ENCODE measurements around the gene HLA-DMA. TPM values are rescaled to one million over a fixed set of nuclear protein-coding genes. Genes with fewer than 3 reads are reported as not detected.

HLA-DMA gene
- total and polyA plus RNA-seq, 2 of the 13 experiments (the other 11 are each of a cell fraction or from before 2014, with no cell fraction given) = 0.70 to 0.71 TPM

- TF ChIP-seq GZF1 (CRISPR knock-in tag; IDR thresholded peaks at IDR 0.05) (peak; percentile 82; the same call in 1 of the 2 replicates), TCF12 (IDR thresholded peaks at IDR 0.05) (no peak), TCF12 (CRISPR knock-in tag; IDR thresholded peaks at IDR 0.05) (peak; percentile 66), ZNF639 (CRISPR knock-in tag; conservative IDR thresholded peaks at IDR 0.05) (peak; percentile 90), ZNF512B (CRISPR knock-in tag; IDR thresholded peaks at IDR 0.05; ENCODE audit: borderline replicate concordance) (no peak; the same call in 1 of the 2 replicates), TAF1 (CRISPR knock-in tag; IDR thresholded peaks at IDR 0.05) (peak; percentile 84), ZNF407 (CRISPR knock-in tag; IDR thresholded peaks at IDR 0.05; ENCODE audit: not compliant biosample characterization) (peak; percentile 95), SNRNP70 (IDR thresholded peaks at IDR 0.05; ENCODE audit: low read depth, low read length) (no peak), NCOA5 (CRISPR knock-in tag; IDR thresholded peaks at IDR 0.05) (no peak), ZNF251 (CRISPR knock-in tag; IDR thresholded peaks at IDR 0.05) (0 out of 2 replicates have a peak, but pooled peaks have one; percentile 78), CEBPZ (IDR thresholded peaks at IDR 0.05; ENCODE audit: low read length) (no peak), DRAP1 (CRISPR knock-in tag; IDR thresholded peaks at IDR 0.05) (peak; percentile 74)
Observed at GRCh38 chr6:32968093-32968866, 15.4 kb upstream of the HLA-DMA start, which contains the start of gene BRD2 (continued).
